Measurements from ENCODE around the gene RAB37.
A peak's percentile ranks its signal among the peaks of the same experiment; 100 is the strongest.

DNA sequence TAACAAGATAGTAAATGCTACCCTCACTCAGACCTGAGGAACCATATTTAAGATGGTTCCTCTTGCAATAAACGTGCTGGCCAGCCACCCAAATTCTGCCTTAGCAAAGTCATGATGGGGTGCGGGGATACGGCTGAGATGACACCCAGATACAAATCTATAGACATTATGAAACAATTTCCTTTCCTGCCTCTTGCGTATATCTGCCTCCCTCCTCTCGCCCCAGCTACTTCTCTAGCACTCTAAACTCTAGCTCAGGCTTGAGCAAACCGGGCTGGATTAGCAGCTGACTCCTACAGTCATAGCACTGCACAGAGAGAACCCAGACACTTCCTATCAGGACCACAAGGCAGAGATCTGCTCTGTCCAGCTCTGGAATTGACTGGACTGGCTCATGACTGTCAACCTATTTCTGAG, 46.6 kb upstream of the RAB37 start:
- TF ChIP-seq, protein P1, sequence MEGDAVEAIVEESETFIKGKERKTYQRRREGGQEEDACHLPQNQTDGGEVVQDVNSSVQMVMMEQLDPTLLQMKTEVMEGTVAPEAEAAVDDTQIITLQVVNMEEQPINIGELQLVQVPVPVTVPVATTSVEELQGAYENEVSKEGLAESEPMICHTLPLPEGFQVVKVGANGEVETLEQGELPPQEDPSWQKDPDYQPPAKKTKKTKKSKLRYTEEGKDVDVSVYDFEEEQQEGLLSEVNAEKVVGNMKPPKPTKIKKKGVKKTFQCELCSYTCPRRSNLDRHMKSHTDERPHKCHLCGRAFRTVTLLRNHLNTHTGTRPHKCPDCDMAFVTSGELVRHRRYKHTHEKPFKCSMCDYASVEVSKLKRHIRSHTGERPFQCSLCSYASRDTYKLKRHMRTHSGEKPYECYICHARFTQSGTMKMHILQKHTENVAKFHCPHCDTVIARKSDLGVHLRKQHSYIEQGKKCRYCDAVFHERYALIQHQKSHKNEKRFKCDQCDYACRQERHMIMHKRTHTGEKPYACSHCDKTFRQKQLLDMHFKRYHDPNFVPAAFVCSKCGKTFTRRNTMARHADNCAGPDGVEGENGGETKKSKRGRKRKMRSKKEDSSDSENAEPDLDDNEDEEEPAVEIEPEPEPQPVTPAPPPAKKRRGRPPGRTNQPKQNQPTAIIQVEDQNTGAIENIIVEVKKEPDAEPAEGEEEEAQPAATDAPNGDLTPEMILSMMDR (IDR thresholded peaks at IDR 0.05; ENCODE audit: insufficient read depth, low read length), result no peak
- TF ChIP-seq, protein P2, sequence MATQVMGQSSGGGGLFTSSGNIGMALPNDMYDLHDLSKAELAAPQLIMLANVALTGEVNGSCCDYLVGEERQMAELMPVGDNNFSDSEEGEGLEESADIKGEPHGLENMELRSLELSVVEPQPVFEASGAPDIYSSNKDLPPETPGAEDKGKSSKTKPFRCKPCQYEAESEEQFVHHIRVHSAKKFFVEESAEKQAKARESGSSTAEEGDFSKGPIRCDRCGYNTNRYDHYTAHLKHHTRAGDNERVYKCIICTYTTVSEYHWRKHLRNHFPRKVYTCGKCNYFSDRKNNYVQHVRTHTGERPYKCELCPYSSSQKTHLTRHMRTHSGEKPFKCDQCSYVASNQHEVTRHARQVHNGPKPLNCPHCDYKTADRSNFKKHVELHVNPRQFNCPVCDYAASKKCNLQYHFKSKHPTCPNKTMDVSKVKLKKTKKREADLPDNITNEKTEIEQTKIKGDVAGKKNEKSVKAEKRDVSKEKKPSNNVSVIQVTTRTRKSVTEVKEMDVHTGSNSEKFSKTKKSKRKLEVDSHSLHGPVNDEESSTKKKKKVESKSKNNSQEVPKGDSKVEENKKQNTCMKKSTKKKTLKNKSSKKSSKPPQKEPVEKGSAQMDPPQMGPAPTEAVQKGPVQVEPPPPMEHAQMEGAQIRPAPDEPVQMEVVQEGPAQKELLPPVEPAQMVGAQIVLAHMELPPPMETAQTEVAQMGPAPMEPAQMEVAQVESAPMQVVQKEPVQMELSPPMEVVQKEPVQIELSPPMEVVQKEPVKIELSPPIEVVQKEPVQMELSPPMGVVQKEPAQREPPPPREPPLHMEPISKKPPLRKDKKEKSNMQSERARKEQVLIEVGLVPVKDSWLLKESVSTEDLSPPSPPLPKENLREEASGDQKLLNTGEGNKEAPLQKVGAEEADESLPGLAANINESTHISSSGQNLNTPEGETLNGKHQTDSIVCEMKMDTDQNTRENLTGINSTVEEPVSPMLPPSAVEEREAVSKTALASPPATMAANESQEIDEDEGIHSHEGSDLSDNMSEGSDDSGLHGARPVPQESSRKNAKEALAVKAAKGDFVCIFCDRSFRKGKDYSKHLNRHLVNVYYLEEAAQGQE (IDR thresholded peaks at IDR 0.05; ENCODE audit: insufficient replicate concordance, low read depth), result peak; percentile 75
- TF ChIP-seq GABPA (IDR thresholded peaks at IDR 0.05; ENCODE audit: low read depth), result no peak; the same call in 1 of the 2 replicates

Data from HL-60 (cell line).